K562 (cell line): ENCODE measurements around the gene FTH1.

Experiments used
- ARID4B ChIP-seq: sonication (generic); formaldehyde crosslinking; IDR thresholded peaks from 2 replicates; pipeline ENCODE4 v1.8.0; 2022; ENCODE audit warnings: mild to moderate bottlenecking, missing genetic modification reagents
- CTCF ChIP-seq, 3 experiments: IDR thresholded peaks in 2 of 3; conservative IDR thresholded peaks in 1 of 3; 2 replicates each; pipeline ENCODE4 v1.5.1; 2011 to 2012; ENCODE audit warnings: low read length in 3 of 3, mild to moderate bottlenecking in 3 of 3, control low read depth in 2 of 3, improper control_type of control experiment in 1 of 3, inconsistent platforms in 1 of 3, low read depth in 1 of 3, mixed read lengths in 1 of 3, moderate library complexity in 1 of 3; ENCODE audit not compliant: insufficient read depth in 2 of 3
- EZH2 ChIP-seq: IDR thresholded peaks from 2 replicates; pipeline ENCODE4 v1.6.1; 2012; ENCODE audit warnings: low read depth, mild to moderate bottlenecking, inconsistent platforms, low read length, borderline replicate concordance
- HDAC1 ChIP-seq, 2 experiments: fragments of 450-650 bp; IDR thresholded peaks; 2 replicates each; pipeline ENCODE4 v1.6.1; 2016 to 2017; ENCODE audit warnings: inconsistent platforms in 1 of 2, mild to moderate bottlenecking in 1 of 2, moderate library complexity in 1 of 2
- HDGF ChIP-seq: fragments of 450-650 bp; IDR thresholded peaks from 2 replicates; pipeline ENCODE4 v1.6.1; 2016
- JUNB ChIP-seq: fragments of 450-650 bp; formaldehyde crosslinking; conservative IDR thresholded peaks from 2 replicates; pipeline ENCODE4 v1.4.0; 2020; ENCODE audit warnings: mild to moderate bottlenecking
- JUND ChIP-seq, 2 experiments: IDR thresholded peaks; 2 replicates in 1 of 2; 3 replicates in 1 of 2; pipeline ENCODE4 v1.6.1; 2011; ENCODE audit warnings: borderline replicate concordance in 2 of 2, low read depth in 2 of 2, low read length in 2 of 2, improper control_type of control experiment in 1 of 2, missing biosample characterization in 1 of 2, missing genetic modification characterization in 1 of 2, missing genetic modification reagents in 1 of 2
- MECOM ChIP-seq: fragments of 250-450 bp; sonication (Bioruptor Pico); IDR thresholded peaks from 2 replicates; pipeline ENCODE4 v1.8.0; 2022; ENCODE audit warnings: inconsistent platforms
- POLR2A ChIP-seq: fragments of 450-650 bp; conservative IDR thresholded peaks from 2 replicates; pipeline ENCODE4 v1.6.1; 2016
- SP1 ChIP-seq: sonication (generic); formaldehyde crosslinking; IDR thresholded peaks from 2 replicates; pipeline ENCODE4 v1.8.1; 2022; ENCODE audit warnings: mild to moderate bottlenecking, missing genetic modification reagents

GRCh38 chr11:61961570-61962212 is 5.7 kb downstream of the FTH1 start:
- TF ChIP-seq JUNB (CRISPR knock-in tag) (no peak), CTCF (IDR thresholded peaks at IDR 0.05 in 2 of 3, conservative IDR thresholded peaks at IDR 0.05 in 1 of 3; ENCODE audit: insufficient read depth in 2 of 3, low read depth in 1 of 3, low read length in 3 of 3) (no peak), EZH2 (no peak), MECOM (no peak), ARID4B (CRISPR knock-in tag) (no peak), POLR2A (no peak), JUND (IDR thresholded peaks at IDR 0.05; ENCODE audit: borderline replicate concordance, low read depth, low read length) (no peak), JUND (tag; IDR thresholded peaks at IDR 0.05; ENCODE audit: borderline replicate concordance, low read depth, low read length) (no peak), SP1 (CRISPR knock-in tag) (0 out of 2 replicates have a peak, but pooled peaks have one; percentile 2), HDAC1 (IDR thresholded peaks at IDR 0.05) (no peak), HDGF (no peak)
